K562 (cell line): ENCODE data around the gene SCN5A. TPM values are rescaled to one million over a fixed set of nuclear protein-coding genes. Genes with fewer than 3 reads are reported as not detected.
A peak's percentile ranks its signal among the peaks of the same experiment; 100 is the strongest.

Experiments
- BRCA1 ChIP-seq, 2 experiments: fragments of 450-650 bp in 1 of 2; sonication (generic) in 1 of 2; formaldehyde crosslinking in 1 of 2; IDR thresholded peaks; 2 replicates each; pipeline versions ENCODE4 v1.5.0 to v1.6.1; 2017 to 2020; ENCODE audit warnings: mild to moderate bottlenecking in 1 of 2, missing genetic modification reagents in 1 of 2
- CC2D1A ChIP-seq: fragments of 450-650 bp; IDR thresholded peaks from 2 replicates; pipeline ENCODE4 v1.6.1; 2017; ENCODE audit warnings: mild to moderate bottlenecking
- CHD7 ChIP-seq: fragments of 200-600 bp; sonication (generic); IDR thresholded peaks from one replicate; pipeline ENCODE4 v1.6.1; 2012; ENCODE audit warnings: mild to moderate bottlenecking, low read depth, low read length, inconsistent platforms
- CTBP1 ChIP-seq: fragments of 450-650 bp; IDR thresholded peaks from 2 replicates; pipeline ENCODE4 v1.6.1; 2016; ENCODE audit warnings: borderline replicate concordance
- GATAD2A ChIP-seq: fragments of 450-650 bp; IDR thresholded peaks from 2 replicates; pipeline ENCODE4 v1.6.1; 2017
- GTF2B ChIP-seq: IDR thresholded peaks from 2 replicates; pipeline ENCODE4 v1.6.1; 2011; ENCODE audit not compliant: insufficient read length; ENCODE audit errors: extremely low read depth
- HNRNPH1 ChIP-seq: fragments of 200-400 bp; formaldehyde crosslinking; optimal IDR thresholded peaks from 2 replicates; pipeline ENCODE3; 2017; ENCODE audit warnings: low read depth, mild to moderate bottlenecking, low read length, moderate library complexity
- NFIC ChIP-seq: fragments of 450-650 bp; IDR thresholded peaks from 2 replicates; pipeline ENCODE4 v1.6.1; 2017; ENCODE audit warnings: mild to moderate bottlenecking, inconsistent platforms
- NR2C1 ChIP-seq, 2 experiments: fragments of 450-650 bp; IDR thresholded peaks; 2 replicates each; pipeline ENCODE4 v1.6.1; 2017; ENCODE audit warnings: mild to moderate bottlenecking in 2 of 2, antibody characterized with exemption in 1 of 2, inconsistent platforms in 1 of 2, missing compliant biosample characterization in 1 of 2, missing genetic modification characterization in 1 of 2
- RBM14 ChIP-seq: fragments of 200-400 bp; formaldehyde crosslinking; IDR thresholded peaks from 2 replicates; pipeline ENCODE4 v1.6.1; 2018; ENCODE audit warnings: low read depth, mild to moderate bottlenecking, low read length, moderate library complexity, borderline replicate concordance; ENCODE audit not compliant: insufficient read depth
- RFX5 ChIP-seq: IDR thresholded peaks from 2 replicates; pipeline ENCODE4 v1.6.1; 2011; ENCODE audit warnings: low read depth, mild to moderate bottlenecking, improper control_type of control experiment, low read length
- STAG1 ChIP-seq: sonication (generic); formaldehyde crosslinking; IDR thresholded peaks from 2 replicates; pipeline ENCODE4 v1.5.0; 2020; ENCODE audit warnings: missing genetic modification reagents, borderline replicate concordance
- ZNF316 ChIP-seq: fragments of 450-650 bp; IDR thresholded peaks from 2 replicates; pipeline ENCODE4 v1.6.1; 2016
- ZNF324 ChIP-seq: fragments of 250-450 bp; sonication (Bioruptor Pico); IDR thresholded peaks from 2 replicates; pipeline ENCODE4 v1.4.0; 2020; ENCODE audit warnings: mild to moderate bottlenecking
- ZNF449 ChIP-seq: fragments of 250-450 bp; sonication (Bioruptor Pico); IDR thresholded peaks from 2 replicates; pipeline ENCODE4 v1.8.0; 2022; ENCODE audit warnings: moderate library complexity, mild to moderate bottlenecking, inconsistent platforms
- polyA plus RNA-seq, 8 experiments: library from polyadenylated mRNA; depleted of rRNA in 4 of 8; stranded (reverse) in 5 of 8; unstranded in 3 of 8; fragments of >200 nt; fragmentation: Nextera tagmentation in 2 of 8; fragmentation: Illumina TruSeq in 1 of 8; extraction: Ambion mirVana in 2 of 8; extraction: Trizol in 1 of 8; gene quantifications; 2 replicates each; pipeline versions ENCODE4 v1.2.1 to v1.2.3, GENCODE V29; 2011 to 2014; ENCODE audit warnings: inconsistent platforms in 1 of 8, missing spikeins in 1 of 8
- total RNA-seq, 7 experiments: library from RNA; depleted of rRNA in 6 of 7; stranded (reverse); fragments of >200 nt in 6 of 7; fragmentation: Illumina TruSeq in 2 of 7; extraction: Trizol in 2 of 7; gene quantifications; 2 replicates each; pipeline versions ENCODE4 v1.2.1 to v1.2.3, GENCODE V29; 2011 to 2021; ENCODE audit warnings: low replicate concordance in 1 of 7

SCN5A gene
- total and polyA plus RNA-seq, 9 of the 15 experiments (the other 6 are each of a cell fraction or from before 2014, with no cell fraction given) = 0.07 to 1.4 (median 0.21) TPM; not detected in 2

GRCh38 chr3:38533285-38533976 is 116.1 kb downstream of the SCN5A start (continued):
- TF ChIP-seq GTF2B (no peak), ZNF324 (no peak), STAG1 (no peak), HNRNPH1 (no peak), RBM14 (no peak), CTBP1 (peak; percentile 29; the same call in 1 of the 2 replicates), BRCA1 (IDR thresholded peaks at IDR 0.05) (no peak), BRCA1 (CRISPR knock-in tag; IDR thresholded peaks at IDR 0.05) (no peak), ZNF316 (peak; percentile 36; the same call in 1 of the 2 replicates), RFX5 (no peak), ZNF449 (no peak), NFIC (peak; percentile 98), GATAD2A (no peak), CC2D1A (no peak), CHD7 (no peak), NR2C1 (IDR thresholded peaks at IDR 0.05) (no peak), NR2C1 (tag; IDR thresholded peaks at IDR 0.05) (no peak)
